Kidney epithelial cell (primary cell): ENCODE data around the gene PUS10. TPM values are rescaled to one million over a fixed set of nuclear protein-coding genes. Genes with fewer than 3 reads are reported as not detected.

Experiments
- DNase-seq: peaks from one replicate; pipeline ENCODE4 v3.0.0-alpha.2; 2010; ENCODE audit warnings: low read depth
- H3K27me3 ChIP-seq: 2 replicates; pipeline ENCODE4 v1.6.0; 2011; ENCODE audit warnings: low read length; ENCODE audit not compliant: control insufficient read depth, insufficient read depth
- H3K36me3 ChIP-seq: 2 replicates; pipeline ENCODE4 v1.5.1; 2011; ENCODE audit warnings: low read length; ENCODE audit not compliant: control insufficient read depth, insufficient read depth
- H3K4me3 ChIP-seq: 2 replicates; pipeline ENCODE4 v1.5.1; 2011; ENCODE audit warnings: low read depth, mild to moderate bottlenecking, control low read depth, low read length
- total RNA-seq: library from RNA; depleted of rRNA; stranded (reverse); fragments of >200 nt; gene quantifications from 2 replicates; pipeline ENCODE4 v1.2.3, GENCODE V29; 2015
- TF ChIP-seq, protein P1 (sequence below): IDR thresholded peaks from 2 replicates; pipeline ENCODE4 v1.5.1; 2011; ENCODE audit warnings: mild to moderate bottlenecking, moderate library complexity, low read length, control low read depth, inconsistent platforms; ENCODE audit not compliant: insufficient read depth, poor library complexity, severe bottlenecking

PUS10 gene
- total RNA-seq, 1 donor from 2014 or later: 8.9 TPM

DNA sequence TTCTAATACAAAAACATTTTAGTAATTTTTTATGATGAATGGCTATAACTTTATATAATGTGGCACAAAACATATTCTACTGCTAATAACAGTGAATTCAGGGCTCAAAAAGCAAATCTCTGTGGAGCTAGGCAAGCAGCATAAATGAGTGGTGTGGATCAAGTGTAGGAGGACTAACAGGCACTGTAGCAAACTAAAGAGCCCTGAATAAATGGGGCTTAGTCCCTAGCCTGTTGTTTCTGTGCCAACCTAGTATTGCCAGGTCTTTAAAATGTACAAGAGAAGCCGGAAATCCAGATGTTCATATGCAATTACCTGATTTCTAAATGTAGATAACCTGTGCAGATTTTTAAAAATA, 118.2 kb downstream of the PUS10 start:
- no peak for DNase-seq
- no peaks in the 10 kb centered on the region for H3K27me3 ChIP-seq
- TF ChIP-seq, protein P1, sequence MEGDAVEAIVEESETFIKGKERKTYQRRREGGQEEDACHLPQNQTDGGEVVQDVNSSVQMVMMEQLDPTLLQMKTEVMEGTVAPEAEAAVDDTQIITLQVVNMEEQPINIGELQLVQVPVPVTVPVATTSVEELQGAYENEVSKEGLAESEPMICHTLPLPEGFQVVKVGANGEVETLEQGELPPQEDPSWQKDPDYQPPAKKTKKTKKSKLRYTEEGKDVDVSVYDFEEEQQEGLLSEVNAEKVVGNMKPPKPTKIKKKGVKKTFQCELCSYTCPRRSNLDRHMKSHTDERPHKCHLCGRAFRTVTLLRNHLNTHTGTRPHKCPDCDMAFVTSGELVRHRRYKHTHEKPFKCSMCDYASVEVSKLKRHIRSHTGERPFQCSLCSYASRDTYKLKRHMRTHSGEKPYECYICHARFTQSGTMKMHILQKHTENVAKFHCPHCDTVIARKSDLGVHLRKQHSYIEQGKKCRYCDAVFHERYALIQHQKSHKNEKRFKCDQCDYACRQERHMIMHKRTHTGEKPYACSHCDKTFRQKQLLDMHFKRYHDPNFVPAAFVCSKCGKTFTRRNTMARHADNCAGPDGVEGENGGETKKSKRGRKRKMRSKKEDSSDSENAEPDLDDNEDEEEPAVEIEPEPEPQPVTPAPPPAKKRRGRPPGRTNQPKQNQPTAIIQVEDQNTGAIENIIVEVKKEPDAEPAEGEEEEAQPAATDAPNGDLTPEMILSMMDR: no peak
- H3K4me3 ChIP-seq: no peak overlapping the region
- no peaks in the 10 kb centered on the region for H3K36me3 ChIP-seq

DNA sequence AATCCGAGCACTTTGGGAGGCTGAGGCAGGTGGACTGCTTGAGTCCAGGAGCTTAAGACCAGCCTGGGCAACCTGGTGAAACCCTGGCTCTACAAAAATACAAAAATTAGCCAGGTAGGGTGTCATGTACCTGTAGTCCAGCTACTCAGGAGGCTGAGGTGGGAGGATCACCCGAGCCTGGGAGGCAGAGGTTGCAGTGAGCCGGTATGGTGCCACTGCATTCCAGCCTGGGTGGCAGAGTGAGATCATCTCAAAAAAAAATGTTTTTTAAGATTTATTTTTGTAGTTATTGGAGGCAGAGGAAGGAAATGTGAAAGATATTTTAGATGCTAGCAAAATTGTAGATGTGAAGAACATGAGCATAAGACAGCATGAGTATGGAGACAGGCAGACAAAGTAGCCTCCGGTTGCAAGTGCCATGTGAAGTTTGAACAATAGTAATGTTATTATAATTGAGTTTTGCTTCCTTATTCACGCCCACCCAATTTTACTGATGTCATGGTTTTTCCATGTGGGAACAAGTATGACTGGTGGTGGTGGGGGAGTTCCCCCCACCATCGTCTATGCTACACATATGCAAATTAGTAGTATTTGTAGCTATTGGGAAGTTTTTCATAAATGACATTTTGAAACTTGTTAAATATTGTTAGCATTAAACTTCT, 118.7 kb downstream of the PUS10 start:
- Histone ChIP-seq H3K36me3 (no peaks in the 10 kb centered on the region), H3K4me3 (no peak overlapping the region), H3K27me3 (no peaks in the 10 kb centered on the region)
- TF ChIP-seq, protein P1: no peak
- no peak for DNase-seq

DNA sequence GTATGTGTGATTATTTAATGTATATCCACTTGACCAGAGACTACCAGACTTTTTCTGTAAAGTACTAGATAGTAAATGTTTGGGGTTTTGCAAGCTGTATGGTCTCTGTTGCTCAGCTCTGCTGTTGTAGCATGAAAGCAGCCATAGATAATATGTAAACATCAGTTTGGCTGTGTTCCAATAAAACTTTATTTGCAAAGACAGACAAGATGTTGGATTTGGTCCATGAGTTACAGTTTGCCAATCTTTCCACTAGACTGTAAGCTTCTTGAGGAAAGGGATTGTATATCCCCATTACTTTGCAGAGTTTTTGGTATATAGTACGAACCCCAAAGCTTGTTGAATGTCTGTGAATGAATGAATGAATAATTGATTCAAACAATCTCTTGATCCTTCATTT, 119.5 kb downstream of the PUS10 start:
- H3K27me3 ChIP-seq: no peaks in the 10 kb centered on the region
- no peaks in the 10 kb centered on the region for H3K36me3 ChIP-seq
- DNase-seq: no peak
- TF ChIP-seq, protein P1: no peak
- H3K4me3 ChIP-seq: no peak overlapping the region

Other genes starting within 250 kb of the PUS10 start
- 6.7 and 8.6 TPM in 2 replicates for gene REL, start 136.7 kb downstream of the PUS10 start, total RNA-seq
- gene PEX13, start 535 bp downstream of the PUS10 start, total RNA-seq: 31.7 and 33.0 TPM in 2 replicates
- gene SANBR, start 47.6 kb upstream of the PUS10 start, total RNA-seq: 6.0 and 8.9 TPM in 2 replicates
- gene C2orf74, start 143.9 kb upstream of the PUS10 start, total RNA-seq: 18.3 and 26.4 TPM in 2 replicates